Nephron progenitor cell (in vitro differentiated cells): ENCODE results near the gene C2orf68.

Source experiments
- DNase-seq: peaks from one replicate; pipeline ENCODE4 v3.0.0; 2021
- H3K27ac Mint-ChIP-seq: 2 replicates; pipeline ENCODE4 v1.8.0; 2021; ENCODE audit warnings: mild to moderate bottlenecking, moderate library complexity, mixed read lengths
- H3K27me3 Mint-ChIP-seq: 2 replicates; pipeline ENCODE4 v1.8.0; 2021; ENCODE audit warnings: mild to moderate bottlenecking, low read depth, mixed read lengths; ENCODE audit not compliant: poor library complexity
- H3K36me3 Mint-ChIP-seq: 2 replicates; pipeline ENCODE4 v1.8.0; 2021; ENCODE audit warnings: low read depth, mixed read lengths
- H3K4me1 Mint-ChIP-seq: 2 replicates; pipeline ENCODE4 v1.8.0; 2021; ENCODE audit warnings: mixed read lengths
- H3K4me3 Mint-ChIP-seq: 2 replicates; pipeline ENCODE4 v1.8.0; 2021; ENCODE audit warnings: mild to moderate bottlenecking, moderate library complexity, mixed read lengths
- H3K9me3 Mint-ChIP-seq: 2 replicates; pipeline ENCODE4 v1.8.0; 2021; ENCODE audit warnings: mild to moderate bottlenecking, moderate library complexity, mixed read lengths
- CTCF ChIP-seq: fragments of 200-600 bp; sonication (generic); IDR thresholded peaks from 2 replicates; pipeline ENCODE4 v1.5.0; 2021; ENCODE audit warnings: antibody characterized with exemption

Gene C2orf68

GRCh38 chr2:85579266-85579935 lies 32.5 kb downstream of the C2orf68 start:
- H3K4me1 Mint-ChIP-seq: peaks cover 66% of the 10 kb centered on the region
- peak overlapping the region; percentile 99 for H3K27ac Mint-ChIP-seq
- no peaks in the 10 kb centered on the region for H3K9me3 Mint-ChIP-seq
- peaks cover 6% of the 10 kb centered on the region for H3K36me3 Mint-ChIP-seq
- peak overlapping the region; percentile 70 for H3K4me3 Mint-ChIP-seq
- no peak for DNase-seq
- TF ChIP-seq CTCF: no peak
- H3K27me3 Mint-ChIP-seq: peaks cover 6% of the 10 kb centered on the region

- Mint-ChIP-seq H3K4me1 (peaks cover 63% of the 10 kb centered on the region), H3K4me3 (peak overlapping the region; percentile 70)
Measured at GRCh38 chr2:85578243-85579180, 33.4 kb downstream of the C2orf68 start.

GRCh38 chr2:85577386-85578242 lies 34.3 kb downstream of the C2orf68 start, which contains the start of gene VAMP8:
Gene VAMP8 (plus strand): TSS chr2:85577586. CDS start chr2:85577647, 61 bp downstream.
- Mint-ChIP-seq H3K4me1 (peaks cover 58% of the 10 kb centered on the region), H3K36me3 (peaks cover 6% of the 10 kb centered on the region), H3K27ac (peak within 1 kb of the TSS; percentile 99), H3K4me3 (peak within 1 kb of the TSS; percentile 70), H3K9me3 (no peaks in the 10 kb centered on the region), H3K27me3 (peaks cover 14% of the 10 kb centered on the region)
- no peak for TF ChIP-seq CTCF
- peak; percentile 37 for DNase-seq

More at GRCh38 chr2:85578243-85579180, 33.4 kb downstream of the C2orf68 start:
- DNase-seq: no peak
- TF ChIP-seq CTCF: no peak
- H3K27me3 Mint-ChIP-seq: peaks cover 6% of the 10 kb centered on the region
- H3K36me3 Mint-ChIP-seq: peaks cover 6% of the 10 kb centered on the region
- H3K9me3 Mint-ChIP-seq: no peaks in the 10 kb centered on the region
- peak overlapping the region; percentile 99 for H3K27ac Mint-ChIP-seq

- Mint-ChIP-seq H3K4me3 (peak overlapping the region; percentile 70), H3K36me3 (peaks cover 6% of the 10 kb centered on the region), H3K4me1 (peaks cover 53% of the 10 kb centered on the region), H3K27me3 (peaks cover 19% of the 10 kb centered on the region), H3K27ac (peak overlapping the region; percentile 92), H3K9me3 (no peaks in the 10 kb centered on the region)
- no peak for TF ChIP-seq CTCF
- no peak for DNase-seq
Measured at GRCh38 chr2:85577063-85577385, 34.8 kb downstream of the C2orf68 start.

GRCh38 chr2:85575739-85576138 lies 36.1 kb downstream of the C2orf68 start:
- Mint-ChIP-seq H3K27ac (no peak overlapping the region), H3K9me3 (no peaks in the 10 kb centered on the region), H3K27me3 (peaks cover 27% of the 10 kb centered on the region), H3K36me3 (no peaks in the 10 kb centered on the region), H3K4me3 (no peak overlapping the region), H3K4me1 (peaks cover 45% of the 10 kb centered on the region)
- no peak for DNase-seq
- no peak for TF ChIP-seq CTCF
